IMR-90 (cell line): ENCODE measurements around the gene ST6GALNAC4. TPM values are rescaled to one million over a fixed set of nuclear protein-coding genes. Genes with fewer than 3 reads are reported as not detected.

ENCODE experiments used
- ATAC-seq: fragments of 200-7000 bp; cut with Tn5 transposase; 2 replicates; pipeline ENCODE4 v1.9.1; 2020; ENCODE audit warnings: low read depth, mild to moderate bottlenecking, moderate library complexity
- BruUV-seq: library from RNA; stranded (reverse); fragments of 400-500 nt; replicated peaks from 2 replicates; lab custom pipeline; 2021; lab: Mats Ljungman, UMichigan
- CTCF ChIA-PET: fragments of 300-600 bp; formaldehyde crosslinking; extraction: SDS; loops from one replicate; lab custom pipeline; 2021; ENCODE audit warnings: antibody characterized with exemption; lab: Yijun Ruan, JAX
- POLR2A ChIA-PET: fragments of 300-600 bp; sonication (Branson Sonifier 250); formaldehyde crosslinking; loops from one replicate; lab custom pipeline; 2022; ENCODE audit warnings: antibody characterized with exemption; ENCODE audit not compliant: unreplicated experiment; lab: Charles Lee
- DNase-seq: peaks from one replicate; pipeline ENCODE4 v3.0.0; 2013
- H2AFZ ChIP-seq: replicated peaks from 2 replicates; pipeline ENCODE3; 2013; ENCODE audit warnings: low read length, mild to moderate bottlenecking; ENCODE audit not compliant: poor library complexity
- H2AK5ac ChIP-seq: 2 replicates; pipeline ENCODE4 v1.6.1; 2013; ENCODE audit warnings: low read depth, low read length, inconsistent platforms
- H2AK9ac ChIP-seq: replicated peaks from 2 replicates; pipeline ENCODE3; 2013; ENCODE audit warnings: mild to moderate bottlenecking, low read depth, low read length, moderate library complexity; ENCODE audit not compliant: poor library complexity
- H2BK120ac ChIP-seq: 2 replicates; pipeline ENCODE4 v1.6.1; 2013; ENCODE audit warnings: low read depth, low read length, inconsistent platforms
- H2BK15ac ChIP-seq: 3 replicates; pipeline ENCODE4 v1.6.1; 2013; ENCODE audit warnings: low read depth, low read length, inconsistent platforms
- H2BK20ac ChIP-seq: 2 replicates; pipeline ENCODE4 v1.6.1; 2013; ENCODE audit warnings: low read depth, mild to moderate bottlenecking, inconsistent platforms, low read length, moderate library complexity
- H2BK5ac ChIP-seq: 2 replicates; pipeline ENCODE4 v1.6.1; 2013; ENCODE audit warnings: mild to moderate bottlenecking, low read depth, low read length, inconsistent platforms; ENCODE audit not compliant: poor library complexity, severe bottlenecking
- H3K14ac ChIP-seq: replicated peaks from 2 replicates; pipeline ENCODE4 v1.6.1; 2013; ENCODE audit warnings: low read depth, low read length, inconsistent platforms
- H3K18ac ChIP-seq: 2 replicates; pipeline ENCODE4 v1.6.1; 2013; ENCODE audit warnings: low read depth, low read length, control low read depth
- H3K23ac ChIP-seq: 2 replicates; pipeline ENCODE4 v1.6.1; 2013; ENCODE audit warnings: low read depth, low read length, inconsistent platforms
- H3K27ac ChIP-seq: 2 replicates; pipeline ENCODE4 v1.5.1; 2013; ENCODE audit warnings: mild to moderate bottlenecking, control low read depth, low read length; ENCODE audit not compliant: insufficient read depth
- H3K27me3 ChIP-seq: 2 replicates; pipeline ENCODE4 v1.6.1; 2013; ENCODE audit warnings: low read length; ENCODE audit not compliant: control insufficient read depth, insufficient read depth
- H3K36me3 ChIP-seq: 2 replicates; pipeline ENCODE4 v1.6.1; 2013; ENCODE audit warnings: low read length, mixed read lengths; ENCODE audit not compliant: control insufficient read depth, insufficient read depth
- H3K4ac ChIP-seq: 2 replicates; pipeline ENCODE4 v1.6.1; 2013; ENCODE audit warnings: low read depth, low read length, inconsistent platforms
- H3K4me1 ChIP-seq: 2 replicates; pipeline ENCODE4 v1.6.1; 2013; ENCODE audit warnings: low read length, mixed read lengths; ENCODE audit not compliant: control insufficient read depth, insufficient read depth
- H3K4me2 ChIP-seq: 2 replicates; pipeline ENCODE4 v1.6.1; 2013; ENCODE audit warnings: low read depth, mild to moderate bottlenecking, control low read depth, low read length, moderate library complexity
- H3K4me3 ChIP-seq: 2 replicates; pipeline ENCODE4 v1.5.1; 2013; ENCODE audit warnings: low read depth, mild to moderate bottlenecking, control low read depth, low read length, moderate library complexity; ENCODE audit not compliant: insufficient read depth
- H3K56ac ChIP-seq: 2 replicates; pipeline ENCODE4 v1.6.1; 2013; ENCODE audit warnings: low read length, inconsistent platforms; ENCODE audit not compliant: insufficient read depth; ENCODE audit errors: extremely low read depth
- H3K79me1 ChIP-seq, 2 experiments: 2 replicates each; pipeline ENCODE4 v1.6.1; 2013; ENCODE audit warnings: low read length in 2 of 2, inconsistent platforms in 1 of 2, low read depth in 1 of 2
- H3K9ac ChIP-seq: 2 replicates; pipeline ENCODE4 v1.6.1; 2013; ENCODE audit warnings: low read depth, low read length, control low read depth
- H3K9me1 ChIP-seq: 2 replicates; pipeline ENCODE4 v1.6.1; 2013; ENCODE audit warnings: low read length, inconsistent platforms; ENCODE audit not compliant: insufficient read depth
- H3K9me3 ChIP-seq: 2 replicates; pipeline ENCODE4 v1.6.1; 2013; ENCODE audit warnings: low read length; ENCODE audit not compliant: control insufficient read depth, insufficient read depth
- H4K20me1 ChIP-seq: 2 replicates; pipeline ENCODE4 v1.6.1; 2013; ENCODE audit warnings: low read length, inconsistent platforms; ENCODE audit not compliant: insufficient read depth
- H4K5ac ChIP-seq: 2 replicates; pipeline ENCODE4 v1.6.1; 2013; ENCODE audit warnings: mild to moderate bottlenecking, low read depth, low read length, control low read depth
- H4K8ac ChIP-seq, 2 experiments: 2 replicates each; pipeline ENCODE4 v1.6.1; 2013; ENCODE audit warnings: low read depth in 2 of 2, low read length in 2 of 2, control low read depth in 1 of 2, inconsistent platforms in 1 of 2
- H4K91ac ChIP-seq: 2 replicates; pipeline ENCODE4 v1.6.1; 2013; ENCODE audit warnings: low read depth, low read length, inconsistent platforms; ENCODE audit not compliant: insufficient read depth
- CEBPB ChIP-seq: IDR thresholded peaks from 2 replicates; pipeline ENCODE4 v1.6.1; 2012; ENCODE audit warnings: low read depth, low read length, improper control_type of control experiment
- CHD1 ChIP-seq: IDR thresholded peaks from 2 replicates; pipeline ENCODE4 v1.6.1; 2012; ENCODE audit warnings: low read depth, low read length, improper control_type of control experiment
- ELK1 ChIP-seq: fragments of 150-350 bp; IDR thresholded peaks from 2 replicates; pipeline ENCODE4 v1.6.1; 2016; ENCODE audit warnings: low read depth, mild to moderate bottlenecking, low read length, moderate library complexity, borderline replicate concordance
- FOS ChIP-seq: fragments of 150-350 bp; IDR thresholded peaks from 2 replicates; pipeline ENCODE4 v1.6.1; 2016; ENCODE audit warnings: low read depth, low read length
- MAFK ChIP-seq: IDR thresholded peaks from 2 replicates; pipeline ENCODE4 v1.6.1; 2012; ENCODE audit warnings: low read depth, low read length, improper control_type of control experiment
- MAZ ChIP-seq: IDR thresholded peaks from 2 replicates; pipeline ENCODE4 v1.6.1; 2012; ENCODE audit warnings: low read depth, mild to moderate bottlenecking, low read length, improper control_type of control experiment, moderate library complexity, borderline replicate concordance
- MXI1 ChIP-seq: IDR thresholded peaks from 2 replicates; pipeline ENCODE4 v1.6.1; 2012; ENCODE audit warnings: low read depth, mild to moderate bottlenecking, low read length, moderate library complexity, borderline replicate concordance
- POLR2A ChIP-seq: IDR thresholded peaks from 2 replicates; pipeline ENCODE4 v1.6.1; 2012; ENCODE audit warnings: mild to moderate bottlenecking, low read depth, low read length
- RAD21 ChIP-seq: IDR thresholded peaks from 2 replicates; pipeline ENCODE4 v1.6.1; 2012; ENCODE audit warnings: low read length, improper control_type of control experiment
- RCOR1 ChIP-seq: IDR thresholded peaks from 2 replicates; pipeline ENCODE4 v1.6.1; 2012; ENCODE audit warnings: mild to moderate bottlenecking, low read length, improper control_type of control experiment; ENCODE audit not compliant: insufficient replicate concordance
- RFX5 ChIP-seq: IDR thresholded peaks from 2 replicates; pipeline ENCODE4 v1.8.0; 2012; ENCODE audit warnings: low read depth, mild to moderate bottlenecking, low read length, moderate library complexity
- SMC3 ChIP-seq: fragments of 150-350 bp; IDR thresholded peaks from 2 replicates; pipeline ENCODE4 v1.6.1; 2016; ENCODE audit warnings: low read depth, mild to moderate bottlenecking, antibody characterized with exemption, low read length, moderate library complexity
- USF2 ChIP-seq: fragments of 150-350 bp; IDR thresholded peaks from 2 replicates; pipeline ENCODE4 v1.6.1; 2017; ENCODE audit warnings: mild to moderate bottlenecking, antibody characterized with exemption, low read length, low read depth
- WGBS, 2 experiments: methylation state at CpG; one replicate each; pipeline versions ENCODE4 v1.1.5 to v1.1.7; 2013; ENCODE audit warnings: missing lambda C conversion rate in 2 of 2; ENCODE audit not compliant: insufficient read length in 1 of 2; ENCODE audit errors: extremely low coverage in 2 of 2; 5-methylcytosine and 5-hydroxymethylcytosine counted together
- dilution Hi-C: fragments of 300-500 bp; cut with HindIII; formaldehyde crosslinking; loops from one replicate; pipeline ENCODE4 v1.14.3; 2018; ENCODE audit warnings: low sequenced_read_pairs; ENCODE audit not compliant: unreplicated experiment
- in situ Hi-C: fragments of 300-500 bp; cut with MboI; formaldehyde crosslinking; loops from 3 replicates; pipeline ENCODE4 v1.14.3; 2019; ENCODE audit warnings: low sequenced_read_pairs, inconsistent platforms, mixed read lengths
- intact Hi-C: fragments of 100-400 bp; cut with micrococcal nuclease; formaldehyde crosslinking; loops from 2 replicates; pipeline ENCODE4 v1.10.0; 2022
- polyA plus RNA-seq, 3 experiments: library from polyadenylated mRNA; depleted of rRNA; stranded (reverse); fragments of >200 nt; gene quantifications; 2 replicates each; pipeline ENCODE4 v1.2.3, GENCODE V29; 2012; ENCODE audit warnings: low replicate concordance in 1 of 3
- total RNA-seq: library from RNA; depleted of rRNA; stranded (reverse); fragments of >200 nt; gene quantifications from 2 replicates; pipeline ENCODE4 v1.2.3, GENCODE V29; 2012

Gene ST6GALNAC4
- total and polyA plus RNA-seq, 2 of the 4 experiments (the other 2 are of a cell fraction), result 12.5 to 32.9 TPM

- Histone ChIP-seq H3K27me3 (no peaks in the 10 kb centered on the region), H2AK9ac (no peak overlapping the region), H2AK5ac (no peak overlapping the region), H4K5ac (no peak overlapping the region), H3K79me1 (no peaks in the 10 kb centered on the region), H3K4me1 (no peaks in the 10 kb centered on the region), H3K9ac (no peak overlapping the region), H2BK5ac (no peak overlapping the region), H3K36me3 (peaks cover 8% of the 10 kb centered on the region), H2AFZ (no peak overlapping the region), H4K8ac (no peak overlapping the region), H4K20me1 (no peaks in the 10 kb centered on the region), H3K4me2 (no peak overlapping the region), H3K23ac (no peak overlapping the region), H3K4ac (no peak overlapping the region), H3K14ac (no peak overlapping the region), H2BK20ac (no peak overlapping the region), H4K91ac (no peak overlapping the region), H3K9me3 (no peaks in the 10 kb centered on the region), H3K4me3 (no peak overlapping the region), H2BK15ac (no peak overlapping the region), H3K56ac (no peak overlapping the region), H3K27ac (no peak overlapping the region), H3K9me1 (peaks cover 5% of the 10 kb centered on the region; the same call in 1 of the 2 replicates), H2BK120ac (no peak overlapping the region), H3K18ac (no peak overlapping the region)
- dilution Hi-C loops (no loop called here), intact Hi-C loops (no loop called here), in situ Hi-C loops (no loop called here)
- DNase-seq, result no peak
- ChIA-PET POLR2A (no interaction called here), CTCF (no interaction called here)
- no peak for ATAC-seq
- no TSS peak for BruUV-seq
- 86% methylated on average over 9 of the region's 13 CpGs; no CpG with 5 or more reads in 1 of the 2 experiments for WGBS, 2 experiments
- TF ChIP-seq MXI1, result no peak
- TF ChIP-seq RFX5, result no peak
- TF ChIP-seq FOS, result no peak
- no peak for TF ChIP-seq CEBPB
- TF ChIP-seq USF2, result no peak
- no peak for TF ChIP-seq SMC3
- TF ChIP-seq RAD21, result no peak
- TF ChIP-seq POLR2A, result no peak
- no peak for TF ChIP-seq CHD1
- no peak for TF ChIP-seq MAZ
- TF ChIP-seq MAFK, result no peak
- no peak for TF ChIP-seq ELK1
- no peak for TF ChIP-seq RCOR1
Measured at GRCh38 chr9:127863191-127863621, 53.6 kb downstream of the ST6GALNAC4 start.
